Measurements from ENCODE around the gene BCLAF1.

BCLAF1 gene, protein sequence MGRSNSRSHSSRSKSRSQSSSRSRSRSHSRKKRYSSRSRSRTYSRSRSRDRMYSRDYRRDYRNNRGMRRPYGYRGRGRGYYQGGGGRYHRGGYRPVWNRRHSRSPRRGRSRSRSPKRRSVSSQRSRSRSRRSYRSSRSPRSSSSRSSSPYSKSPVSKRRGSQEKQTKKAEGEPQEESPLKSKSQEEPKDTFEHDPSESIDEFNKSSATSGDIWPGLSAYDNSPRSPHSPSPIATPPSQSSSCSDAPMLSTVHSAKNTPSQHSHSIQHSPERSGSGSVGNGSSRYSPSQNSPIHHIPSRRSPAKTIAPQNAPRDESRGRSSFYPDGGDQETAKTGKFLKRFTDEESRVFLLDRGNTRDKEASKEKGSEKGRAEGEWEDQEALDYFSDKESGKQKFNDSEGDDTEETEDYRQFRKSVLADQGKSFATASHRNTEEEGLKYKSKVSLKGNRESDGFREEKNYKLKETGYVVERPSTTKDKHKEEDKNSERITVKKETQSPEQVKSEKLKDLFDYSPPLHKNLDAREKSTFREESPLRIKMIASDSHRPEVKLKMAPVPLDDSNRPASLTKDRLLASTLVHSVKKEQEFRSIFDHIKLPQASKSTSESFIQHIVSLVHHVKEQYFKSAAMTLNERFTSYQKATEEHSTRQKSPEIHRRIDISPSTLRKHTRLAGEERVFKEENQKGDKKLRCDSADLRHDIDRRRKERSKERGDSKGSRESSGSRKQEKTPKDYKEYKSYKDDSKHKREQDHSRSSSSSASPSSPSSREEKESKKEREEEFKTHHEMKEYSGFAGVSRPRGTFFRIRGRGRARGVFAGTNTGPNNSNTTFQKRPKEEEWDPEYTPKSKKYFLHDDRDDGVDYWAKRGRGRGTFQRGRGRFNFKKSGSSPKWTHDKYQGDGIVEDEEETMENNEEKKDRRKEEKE

DNA sequence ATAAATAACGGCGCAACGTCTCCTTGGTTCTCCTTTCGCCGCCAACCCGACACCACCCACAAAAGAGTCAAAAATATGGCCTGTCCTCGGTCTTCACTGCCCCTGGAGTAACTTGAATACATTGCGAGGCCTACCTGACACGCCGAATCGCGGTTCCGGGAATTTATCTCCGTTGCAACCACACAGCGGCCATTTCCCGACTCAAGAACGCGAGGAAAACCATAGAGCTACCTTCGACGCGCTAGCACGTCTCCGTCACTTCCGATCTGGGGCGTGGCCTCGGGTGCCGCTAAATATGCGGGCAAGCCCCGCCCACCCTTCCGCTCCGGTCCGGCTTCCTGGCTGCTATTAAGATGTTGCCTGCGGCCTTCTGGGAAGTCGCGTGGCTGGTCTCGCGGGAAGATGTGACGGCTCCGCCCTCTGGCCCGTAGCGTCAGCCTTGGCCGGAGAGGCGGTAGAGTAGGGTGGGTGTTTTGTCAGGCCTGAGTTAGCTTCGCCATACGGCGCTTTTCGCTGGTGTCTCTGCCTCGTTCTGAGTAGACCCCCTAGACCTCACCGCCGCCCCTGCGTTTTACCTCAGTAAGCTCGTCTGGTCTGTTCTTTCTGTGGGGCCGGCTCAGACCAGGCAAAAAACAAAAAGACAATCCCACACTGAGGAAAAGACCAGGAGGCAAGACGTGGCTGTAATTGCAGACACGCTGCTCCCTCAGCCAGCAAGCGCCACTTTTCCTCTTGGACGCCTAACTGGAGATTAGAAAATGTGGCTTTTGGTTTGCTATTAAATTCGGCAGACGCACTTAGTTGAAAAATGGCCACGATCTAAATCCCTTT lies at the start of gene BCLAF1:
TSS of gene BCLAF1 (minus strand) at position 268 of the 831 bp plus-strand sequence. CDS start 9,980 bp downstream, outside the sequence.
- peak within 1 kb of the TSS; percentile 96 for H3K27ac ChIP-seq
- DNase-seq (ENCODE audit: low read depth, low spot score) = peak; percentile 93

DNA sequence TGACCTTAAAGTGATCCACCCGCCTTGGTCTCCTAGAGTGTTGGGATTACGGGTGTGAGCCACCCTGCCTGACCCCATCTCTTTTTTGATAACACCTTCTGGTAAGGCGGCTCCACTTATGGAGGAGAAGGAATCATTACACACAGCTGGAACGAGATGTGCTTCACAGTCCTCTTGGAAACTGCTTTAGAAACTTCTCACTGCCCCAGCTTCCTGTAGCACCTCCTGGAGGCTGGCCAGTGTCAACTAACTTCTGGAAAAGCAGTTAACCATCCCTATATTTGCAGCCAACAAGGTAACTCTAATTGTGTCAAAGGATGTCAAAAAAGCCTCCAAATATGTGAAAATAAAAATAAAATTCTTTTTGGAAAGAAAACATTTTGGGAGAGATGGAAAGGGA lies 48.8 kb upstream of the BCLAF1 start:
- H3K27ac ChIP-seq = no peak overlapping the region
- DNase-seq (ENCODE audit: low read depth, low spot score) = no peak

DNA sequence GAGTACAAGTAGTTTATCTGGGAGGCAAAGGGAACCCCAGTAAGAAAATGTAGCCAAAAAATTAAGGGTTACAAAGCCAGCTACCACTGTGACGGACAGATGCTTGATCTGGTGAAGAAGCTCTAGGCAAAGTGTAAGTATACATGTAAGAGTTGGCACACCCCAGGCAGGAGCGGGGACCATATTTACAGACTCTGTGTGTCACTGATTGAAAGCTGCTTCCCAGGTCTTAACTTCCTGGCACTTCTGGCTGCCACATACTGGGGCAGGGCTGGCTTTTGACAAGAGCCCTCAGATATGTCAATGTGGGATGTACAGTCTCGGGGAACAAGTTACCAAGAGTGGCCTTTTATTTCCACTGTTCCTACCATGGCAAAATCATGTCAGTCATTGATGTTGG lies 48.0 kb upstream of the BCLAF1 start:
- no peak for DNase-seq (ENCODE audit: low read depth, low spot score)
- H3K27ac ChIP-seq = no peak overlapping the region

DNA sequence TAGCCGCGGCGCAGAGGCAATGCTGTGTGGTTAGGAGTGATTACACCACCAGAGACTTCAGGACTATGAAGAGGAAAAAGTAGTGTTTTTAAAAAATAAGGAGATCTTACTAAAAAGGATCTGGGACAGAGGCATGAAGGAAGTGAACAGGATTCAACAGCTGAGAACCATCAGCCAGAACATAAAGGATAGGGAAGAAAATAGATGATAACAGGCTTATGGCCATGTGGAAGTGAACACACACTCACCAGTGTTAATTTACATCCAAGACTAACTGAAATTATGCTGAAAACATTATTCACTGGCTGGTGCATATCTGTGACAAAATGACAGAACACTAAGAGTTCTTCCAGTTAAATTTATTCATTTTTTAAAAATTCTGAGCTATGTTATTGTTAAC lies 47.5 kb upstream of the BCLAF1 start:
- no peak for DNase-seq (ENCODE audit: low read depth, low spot score)
- H3K27ac ChIP-seq = no peak overlapping the region

DNA sequence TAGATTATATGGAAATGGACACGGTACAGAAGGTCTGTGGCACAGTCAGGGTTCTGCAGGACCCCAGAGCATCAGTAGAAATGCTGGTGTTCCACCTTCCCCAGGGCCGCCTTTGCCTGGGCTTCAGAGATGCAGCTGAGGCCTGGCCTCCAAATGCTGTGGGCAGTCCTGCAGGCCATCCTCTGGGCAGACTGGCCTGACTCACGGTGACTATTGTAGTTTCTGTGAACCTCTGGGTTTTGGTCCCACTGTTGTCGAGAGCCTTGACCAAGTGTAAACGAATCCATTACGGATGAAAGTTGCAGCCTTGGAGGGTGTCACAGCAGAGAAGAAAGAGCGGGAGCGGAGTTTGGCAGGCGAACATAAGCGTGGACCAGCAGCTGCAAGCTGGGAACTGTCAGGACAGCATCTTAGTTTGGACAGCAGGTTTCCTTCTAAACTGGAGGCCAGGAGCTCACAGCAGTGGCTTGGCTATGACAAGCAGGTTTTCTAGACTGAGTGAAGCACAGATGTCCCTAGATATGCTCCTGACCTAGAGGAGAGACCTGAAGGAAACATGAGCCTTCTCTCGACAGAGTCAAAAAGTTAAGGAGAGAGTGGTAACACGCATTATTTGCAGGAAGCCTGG lies 46.2 kb upstream of the BCLAF1 start:
- no peak for DNase-seq (ENCODE audit: low read depth, low spot score)
- H3K27ac ChIP-seq = no peak overlapping the region

DNA sequence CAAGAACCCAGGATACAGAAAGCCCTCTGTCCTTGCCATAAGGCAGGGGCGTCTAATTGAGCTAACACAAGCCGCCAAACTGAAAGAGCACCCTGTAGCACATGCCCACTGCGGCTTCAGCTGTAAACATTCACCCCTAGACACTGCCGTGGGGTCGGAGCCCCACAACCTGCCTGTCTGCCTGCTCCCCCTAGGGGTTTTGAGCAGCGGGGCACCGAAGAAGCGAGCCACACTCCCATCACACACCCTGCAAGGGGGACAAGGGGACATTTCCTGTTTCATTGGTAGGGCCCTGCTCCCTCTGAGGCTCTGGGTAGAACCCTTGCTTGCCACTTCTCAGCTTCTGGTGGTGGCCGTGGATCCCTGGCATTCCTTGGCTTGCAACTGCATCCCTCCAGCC lies 45.2 kb upstream of the BCLAF1 start:
- H3K27ac ChIP-seq = no peak overlapping the region
- DNase-seq (ENCODE audit: low read depth, low spot score) = no peak

DNA sequence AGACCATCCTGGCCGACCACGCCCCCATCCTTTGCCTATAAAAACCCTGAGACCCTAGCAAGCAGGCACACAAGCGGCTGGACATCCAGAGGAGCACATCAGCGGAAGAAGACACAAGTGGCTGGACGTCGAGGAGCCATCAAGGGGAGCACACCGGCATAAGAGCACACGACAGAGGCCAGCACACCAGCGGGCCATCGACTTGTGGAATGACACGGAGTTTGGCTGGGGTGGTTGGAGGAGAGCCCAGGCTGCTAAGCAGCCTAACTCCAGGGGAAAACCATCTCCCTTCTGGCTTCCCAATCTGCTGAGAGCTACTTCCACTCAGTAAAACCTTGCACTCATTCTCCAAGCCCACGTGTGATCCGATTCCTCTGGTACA lies 44.8 kb upstream of the BCLAF1 start:
- no peak for DNase-seq (ENCODE audit: low read depth, low spot score)
- H3K27ac ChIP-seq = no peak overlapping the region

DNA sequence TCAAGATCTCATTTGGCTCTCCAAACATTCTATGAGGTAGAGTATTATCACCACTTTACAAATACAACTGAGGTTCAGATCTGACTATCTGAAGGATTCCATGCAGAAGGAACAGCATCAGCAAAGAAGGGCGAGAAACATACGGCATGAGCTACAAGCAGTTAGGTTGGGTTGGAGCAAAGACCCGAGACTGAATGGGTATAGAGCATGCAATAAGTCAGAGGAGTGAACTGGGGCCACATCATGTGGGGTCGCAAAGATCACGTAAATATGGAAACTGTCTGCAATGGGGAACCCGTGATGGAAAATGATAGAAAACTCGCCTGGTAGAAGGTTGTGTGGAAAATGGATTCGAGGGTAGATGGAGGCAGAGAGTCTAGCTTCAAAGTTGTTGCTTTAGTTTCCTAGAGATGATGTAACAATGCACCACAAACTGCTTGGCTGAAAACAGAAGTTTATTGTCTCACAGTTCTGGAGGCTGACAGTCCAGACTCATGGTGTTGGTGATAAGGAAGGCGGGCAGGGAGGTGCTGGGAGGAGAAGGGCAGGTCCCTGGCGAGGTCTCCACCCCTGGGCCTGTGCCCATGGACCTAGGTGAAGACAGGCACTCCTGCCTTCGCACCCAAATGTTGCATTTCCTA lies 44.3 kb upstream of the BCLAF1 start:
- H3K27ac ChIP-seq = no peak overlapping the region
- DNase-seq (ENCODE audit: low read depth, low spot score) = no peak

DNA sequence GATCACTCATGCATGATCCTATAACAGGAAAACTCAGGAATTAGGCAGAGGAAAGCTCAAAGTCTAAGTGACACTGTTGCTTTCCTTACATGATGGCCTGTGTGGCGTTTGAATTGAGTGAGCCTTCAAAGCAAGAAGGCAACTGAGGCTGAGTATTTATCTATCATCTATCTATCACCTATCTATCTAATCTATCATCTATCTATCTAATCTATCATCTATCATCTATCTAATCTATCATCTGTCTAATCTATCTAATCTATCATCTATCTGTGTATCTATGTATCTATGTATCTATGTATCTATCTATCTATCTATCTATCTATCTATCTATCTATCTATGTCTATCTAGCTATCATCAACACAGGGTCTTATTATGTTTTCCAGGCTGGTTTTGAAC lies 41.8 kb upstream of the BCLAF1 start:
- DNase-seq (ENCODE audit: low read depth, low spot score) = no peak
- H3K27ac ChIP-seq = no peak overlapping the region

DNA sequence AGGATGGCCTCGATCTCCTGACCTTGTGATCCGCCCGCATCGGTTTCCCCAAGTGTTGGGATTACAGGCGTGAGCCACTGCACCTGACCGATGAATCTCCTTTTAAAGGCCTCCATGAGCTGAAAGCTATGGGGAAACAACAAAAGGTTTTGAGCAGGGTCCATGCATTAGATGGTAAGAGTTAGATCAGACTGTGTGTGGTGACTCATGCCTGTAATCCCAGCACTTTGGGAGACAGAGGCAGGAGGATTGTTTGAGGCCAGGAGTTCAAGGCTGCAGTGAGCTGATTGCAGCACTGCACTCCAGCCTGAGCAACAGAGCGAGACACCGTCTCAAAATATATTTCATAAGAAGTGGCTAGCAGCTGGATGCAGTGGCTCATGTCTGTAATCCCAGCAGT lies 41.0 kb upstream of the BCLAF1 start:
- no peak overlapping the region for H3K27ac ChIP-seq
- no peak for DNase-seq (ENCODE audit: low read depth, low spot score)

DNA sequence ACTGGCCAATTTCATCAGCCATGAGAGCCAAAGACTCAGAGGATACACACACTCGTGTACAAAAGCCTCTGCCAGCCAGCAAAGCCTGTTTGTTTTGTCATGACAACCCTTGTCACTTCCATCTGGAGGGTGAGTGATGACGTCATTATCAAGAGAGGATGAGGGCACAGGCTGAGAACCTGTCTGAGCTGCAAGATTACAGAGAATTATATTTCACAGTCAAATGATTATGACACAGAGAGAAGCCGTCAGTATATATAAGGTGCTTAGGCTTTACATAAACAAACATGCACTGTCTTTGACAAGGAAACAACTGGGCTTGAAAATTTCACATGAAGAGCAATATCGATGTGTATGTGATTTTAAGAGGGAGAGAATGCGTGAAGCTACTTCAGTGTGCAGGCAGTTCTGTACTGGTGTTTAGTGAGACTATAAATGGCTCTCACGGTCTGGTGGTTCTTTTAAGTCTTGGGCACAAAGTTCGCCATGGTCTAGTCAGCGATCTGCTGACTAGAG lies 36.5 kb upstream of the BCLAF1 start:
- H3K27ac ChIP-seq = no peak overlapping the region
- DNase-seq (ENCODE audit: low read depth, low spot score) = no peak

DNA sequence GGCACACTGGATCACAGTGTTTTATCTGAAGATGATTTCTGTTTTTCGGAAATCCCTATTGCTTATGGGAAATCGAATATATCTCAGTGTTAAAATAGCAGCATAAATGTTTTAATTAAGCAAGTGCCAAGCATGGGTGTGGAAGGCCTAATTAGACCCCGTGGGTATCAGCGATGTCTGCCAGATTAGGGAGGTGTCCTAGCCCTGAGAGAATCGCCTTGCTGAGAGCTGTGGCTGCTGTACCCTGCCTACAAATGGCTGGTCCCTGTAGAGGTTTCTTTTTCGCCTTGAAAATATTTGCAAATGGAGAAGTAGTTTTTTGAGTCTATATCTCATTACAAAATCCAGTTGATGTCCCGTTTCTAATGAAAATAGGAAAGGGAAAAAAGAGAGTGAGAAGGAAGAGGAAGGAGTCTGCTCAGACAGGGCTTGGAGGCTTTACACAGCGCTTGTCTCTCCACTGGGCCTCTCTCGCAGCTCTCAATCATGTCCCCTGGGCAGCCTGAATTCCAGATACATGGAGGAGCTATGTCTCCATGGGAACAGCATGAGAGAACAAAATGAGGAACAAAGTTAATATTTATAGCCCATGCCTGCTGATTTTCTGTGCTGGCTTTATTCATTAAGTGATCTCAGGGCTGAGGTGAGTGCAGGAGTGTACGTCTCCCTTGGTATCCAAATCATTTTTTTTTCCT lies 35.2 kb upstream of the BCLAF1 start:
- DNase-seq (ENCODE audit: low read depth, low spot score) = no peak
- H3K27ac ChIP-seq = no peak overlapping the region

DNA sequence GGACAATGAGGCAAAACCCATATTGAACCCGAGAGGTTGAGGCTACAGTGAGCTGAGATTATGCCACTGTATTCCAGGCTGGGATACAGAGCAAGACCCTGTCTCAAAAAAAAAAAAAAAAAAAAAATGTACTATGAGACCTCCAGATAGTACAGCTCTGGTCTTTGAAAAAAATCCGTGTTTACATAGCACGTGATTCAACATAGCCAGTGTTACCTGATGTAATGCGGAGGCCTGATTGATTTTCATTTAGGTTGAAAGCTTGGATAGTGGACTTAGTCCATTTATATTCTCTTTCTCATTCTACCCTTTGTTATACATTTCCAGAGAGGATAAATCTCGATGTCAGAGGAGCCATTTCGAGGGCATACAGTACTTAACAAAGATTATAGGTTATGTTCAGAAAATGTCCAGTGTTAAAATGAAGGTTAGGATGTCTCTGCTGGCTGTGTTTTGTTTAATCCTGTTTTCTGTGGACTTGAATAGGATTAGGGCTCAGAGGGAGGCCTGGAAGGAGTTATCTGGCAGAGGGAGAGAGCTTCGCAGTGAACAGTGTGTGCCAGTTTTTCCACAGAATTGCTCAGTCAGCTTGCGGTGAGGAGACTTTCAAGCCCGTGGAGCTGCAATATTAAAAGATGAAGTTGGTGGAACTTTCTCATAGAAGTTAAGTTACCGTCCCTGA lies 33.9 kb upstream of the BCLAF1 start:
- DNase-seq (ENCODE audit: low read depth, low spot score) = no peak
- no peak overlapping the region for H3K27ac ChIP-seq

DNA sequence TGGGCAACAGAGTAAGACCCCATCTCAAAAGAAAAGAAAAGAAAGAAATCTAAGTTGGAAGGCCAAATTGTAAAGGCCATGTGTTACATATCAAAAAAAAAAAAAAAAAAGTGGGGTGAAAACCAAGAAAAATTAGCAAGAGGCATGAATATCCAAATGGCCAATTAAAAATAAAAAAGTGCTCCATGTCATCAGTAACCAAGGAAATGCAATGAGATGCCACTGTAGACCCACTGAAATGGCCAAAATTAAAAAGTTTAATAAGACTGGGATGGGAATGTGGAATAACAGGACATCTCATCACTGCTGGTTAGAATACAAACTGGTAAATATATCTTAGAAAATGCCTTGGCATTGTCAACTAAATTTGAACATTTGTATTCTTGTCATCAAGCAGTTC lies 30.1 kb upstream of the BCLAF1 start:
- DNase-seq (ENCODE audit: low read depth, low spot score) = no peak
- H3K27ac ChIP-seq = no peak overlapping the region

DNA sequence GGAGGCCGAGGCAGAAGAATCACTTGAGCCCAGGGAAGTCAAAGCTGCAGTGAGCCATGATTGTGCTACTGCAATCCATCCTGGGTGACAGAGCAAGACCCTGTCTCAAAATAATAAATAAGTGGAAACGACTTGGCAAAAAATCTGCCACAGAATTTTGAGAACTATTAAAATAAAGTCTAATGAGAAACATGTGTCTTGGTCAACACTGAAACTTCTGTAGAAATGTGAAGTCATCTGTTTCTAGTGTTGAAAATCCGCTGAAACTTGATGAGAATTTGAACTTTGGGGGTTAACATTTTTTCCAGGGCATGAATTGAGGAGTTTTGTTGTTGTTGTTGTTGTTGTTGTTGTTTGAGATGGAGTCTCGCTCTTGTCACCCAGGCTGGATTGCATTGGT lies 29.0 kb upstream of the BCLAF1 start:
- DNase-seq (ENCODE audit: low read depth, low spot score) = no peak
- no peak overlapping the region for H3K27ac ChIP-seq

DNA sequence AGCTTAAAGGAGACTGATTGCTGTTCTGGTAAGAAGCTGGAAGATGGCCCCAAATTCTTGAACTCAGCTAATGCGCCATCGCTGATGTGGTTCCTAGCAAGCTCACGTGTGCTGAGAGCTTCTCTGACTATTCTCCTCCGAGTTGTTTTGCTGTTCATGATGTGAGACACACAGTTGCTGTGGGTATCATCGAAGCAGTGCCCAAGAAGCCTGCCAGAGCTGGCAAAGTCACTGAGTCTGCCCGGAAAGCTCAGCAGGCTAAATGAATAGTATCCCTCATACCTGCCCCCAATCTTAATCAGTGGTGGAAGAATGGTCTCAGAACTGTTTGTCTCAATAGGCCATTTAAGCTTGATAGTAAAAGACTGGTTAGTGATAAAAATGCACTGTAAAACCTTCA lies 28.3 kb upstream of the BCLAF1 start:
- DNase-seq (ENCODE audit: low read depth, low spot score) = no peak
- H3K27ac ChIP-seq = no peak overlapping the region

DNA sequence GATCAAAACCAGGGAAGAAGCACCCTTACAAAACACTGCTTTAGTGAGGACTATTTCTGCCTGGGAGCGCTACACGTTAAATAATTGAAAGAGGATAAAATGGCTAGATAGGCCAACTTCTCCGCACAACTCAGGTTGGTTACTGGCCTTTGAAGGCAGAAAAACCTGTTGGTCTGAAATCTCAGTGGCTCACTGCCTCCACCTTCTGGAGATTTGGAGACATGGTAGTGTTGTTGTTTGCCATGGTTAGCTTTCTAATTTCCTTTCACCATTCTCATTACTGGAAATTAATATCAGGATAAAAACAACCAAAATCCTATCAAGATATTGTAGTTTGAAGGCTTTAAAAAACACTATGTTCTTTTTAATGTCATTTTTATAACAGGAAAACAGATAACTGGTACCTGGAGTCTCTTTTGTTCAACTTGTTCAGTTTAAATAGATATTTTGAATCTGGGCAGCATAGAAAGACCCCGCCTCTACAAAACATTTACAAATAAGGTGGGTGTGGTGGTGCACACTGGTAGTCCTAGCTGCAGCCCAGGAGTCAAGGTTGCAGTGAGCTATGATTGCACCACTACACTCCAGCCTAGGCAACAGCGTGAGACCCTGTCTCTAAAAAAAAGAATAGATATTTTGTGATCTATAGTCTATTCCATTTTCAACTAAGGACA lies 27.5 kb upstream of the BCLAF1 start:
- DNase-seq (ENCODE audit: low read depth, low spot score) = peak; percentile 22
- no peak overlapping the region for H3K27ac ChIP-seq

DNA sequence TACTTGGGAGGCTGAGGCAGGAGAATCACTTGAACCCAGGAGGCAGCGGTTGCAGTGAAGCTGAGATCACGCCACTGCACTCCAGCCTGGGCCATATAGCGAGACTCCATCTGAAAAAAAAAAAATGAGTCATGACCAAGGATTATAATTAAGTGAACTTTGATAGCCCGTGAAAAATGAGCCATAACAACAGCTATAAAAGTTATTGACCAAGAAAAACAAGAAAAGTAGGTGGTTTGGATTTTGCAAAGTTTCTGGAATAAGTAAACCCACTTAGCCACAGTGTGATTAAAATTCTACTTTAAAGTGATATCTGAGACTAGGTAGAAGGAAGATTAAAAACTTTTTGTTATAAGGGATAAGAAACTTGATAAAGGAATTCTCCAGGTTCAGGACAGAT lies 25.9 kb upstream of the BCLAF1 start:
- H3K27ac ChIP-seq = no peak overlapping the region
- no peak for DNase-seq (ENCODE audit: low read depth, low spot score)
